HG02852 (cell line): ENCODE measurements around the gene CTH.
"Not testable (repeated sequence)": the region's sequence is repeated elsewhere in the genome, so short reads cannot be mapped to it uniquely, and the experiment has no call there.

Source experiments
- ATAC-seq: cut with Tn5 transposase; IDR thresholded peaks from one replicate; pipeline ENCODE4 v1.9.1; 2021; ENCODE audit warnings: mild to moderate bottlenecking, moderate library complexity; ENCODE audit not compliant: unreplicated experiment

CTH gene

DNA sequence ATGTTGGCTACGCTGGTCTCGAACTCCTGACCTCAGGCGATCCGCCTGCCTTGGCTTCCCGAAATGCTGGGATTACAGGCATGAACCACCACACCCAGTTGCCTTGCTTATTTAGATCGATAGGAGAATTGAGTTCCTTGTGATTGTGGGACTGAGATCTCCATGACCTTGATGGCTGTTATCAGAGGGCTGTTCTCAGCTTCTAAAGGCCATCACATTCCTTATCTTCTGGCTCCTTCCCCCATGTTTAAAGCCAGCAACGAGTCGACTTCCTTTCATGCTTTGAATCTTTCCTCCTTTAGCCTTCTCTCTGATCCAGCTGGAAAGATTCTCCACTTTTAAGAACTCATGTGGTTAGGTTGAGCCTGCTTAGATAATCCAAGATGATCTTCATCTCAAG, 38.0 kb downstream of the CTH start:
- no peak for ATAC-seq

DNA sequence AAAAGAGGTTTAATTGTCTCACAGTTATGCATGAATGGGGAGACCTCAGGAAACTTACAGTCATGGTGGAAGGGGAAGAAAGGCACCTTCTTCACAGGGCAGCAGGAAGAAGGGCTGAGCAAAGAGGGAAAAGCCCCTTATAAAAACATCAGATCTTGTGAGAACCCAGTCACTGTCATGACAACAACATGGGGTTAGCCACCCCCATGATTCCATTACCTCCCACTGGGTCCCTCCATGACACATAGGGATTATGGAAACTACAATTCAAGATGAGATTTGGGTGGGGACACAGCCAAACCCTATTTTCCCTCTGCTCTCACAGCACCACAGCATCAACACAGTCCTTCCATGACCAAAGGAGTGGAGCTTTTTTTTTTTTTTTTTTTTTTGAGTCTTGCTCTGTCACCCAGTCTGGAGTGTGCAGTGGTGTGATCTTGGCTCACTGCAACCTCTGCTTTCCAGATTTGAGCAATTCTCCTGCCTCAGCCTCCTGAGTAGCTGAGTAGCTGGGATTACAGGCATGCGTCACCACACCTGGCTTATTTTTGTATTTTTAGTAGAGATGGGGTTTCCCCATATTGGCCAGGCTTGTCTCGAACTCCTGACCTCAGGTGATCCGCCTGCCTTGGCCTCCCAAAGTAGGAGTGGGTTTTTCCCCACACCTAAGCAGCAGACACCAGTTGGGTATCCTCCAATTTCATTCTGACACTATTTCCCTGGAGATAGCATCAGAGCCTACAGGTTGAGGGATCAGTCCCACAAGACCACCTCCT, 41.3 kb downstream of the CTH start:
- ATAC-seq: peak; percentile 74

- ATAC-seq: no peak
These were observed 44.2 kb downstream of the CTH start for GRCh38 chr1:70455291-70455690.

- ATAC-seq: no peak
These were observed 47.1 kb downstream of the CTH start for GRCh38 chr1:70458131-70458530.

GRCh38 chr1:70459496-70460225, 48.6 kb downstream of the CTH start:
- ATAC-seq: no peak

DNA sequence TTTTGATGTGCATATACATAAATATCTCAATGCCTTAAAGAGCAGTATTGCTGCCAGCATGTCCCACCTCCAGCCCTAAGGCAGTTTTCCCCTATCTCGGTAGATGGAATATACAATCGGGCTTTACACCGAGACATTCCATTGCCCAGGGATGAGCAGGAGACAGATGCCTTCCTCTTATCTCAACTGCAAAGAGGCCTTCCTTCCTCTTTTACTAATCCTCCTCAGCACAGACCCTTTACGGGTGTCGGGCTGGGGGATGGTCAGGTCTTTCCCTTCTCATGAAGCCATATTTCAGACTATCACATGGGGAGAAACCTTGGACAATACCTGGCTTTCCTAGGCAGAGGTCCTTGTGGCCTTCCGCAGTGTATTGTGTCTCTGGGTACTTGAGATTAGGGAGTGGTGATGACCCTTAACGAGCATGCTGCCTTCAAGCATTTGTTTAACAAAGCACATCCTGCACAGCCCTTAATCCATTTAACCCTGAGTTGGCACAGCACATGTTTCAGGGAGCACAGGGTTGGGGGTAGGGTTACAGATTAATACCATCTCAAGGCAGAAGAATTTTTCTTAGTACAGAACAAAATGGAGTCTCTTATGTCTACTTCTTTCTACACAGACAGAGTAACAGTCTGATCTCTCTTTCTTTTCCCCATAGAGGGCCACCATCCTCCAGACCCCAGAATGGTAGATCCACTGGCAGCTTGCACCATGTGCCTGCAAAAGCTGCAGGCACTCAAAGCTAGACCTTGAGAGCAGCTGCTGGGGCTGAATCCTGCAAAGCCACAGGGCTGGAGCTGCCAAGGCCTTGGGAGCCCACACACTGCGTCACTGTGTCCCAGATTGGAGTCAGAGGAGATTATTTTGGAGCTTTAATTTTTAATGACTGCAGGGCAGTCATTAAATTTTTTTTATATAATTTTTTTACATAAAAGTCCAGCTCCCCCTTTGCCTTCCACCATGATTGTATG, 50.0 kb downstream of the CTH start:
- ATAC-seq: not testable (repeated sequence)

DNA sequence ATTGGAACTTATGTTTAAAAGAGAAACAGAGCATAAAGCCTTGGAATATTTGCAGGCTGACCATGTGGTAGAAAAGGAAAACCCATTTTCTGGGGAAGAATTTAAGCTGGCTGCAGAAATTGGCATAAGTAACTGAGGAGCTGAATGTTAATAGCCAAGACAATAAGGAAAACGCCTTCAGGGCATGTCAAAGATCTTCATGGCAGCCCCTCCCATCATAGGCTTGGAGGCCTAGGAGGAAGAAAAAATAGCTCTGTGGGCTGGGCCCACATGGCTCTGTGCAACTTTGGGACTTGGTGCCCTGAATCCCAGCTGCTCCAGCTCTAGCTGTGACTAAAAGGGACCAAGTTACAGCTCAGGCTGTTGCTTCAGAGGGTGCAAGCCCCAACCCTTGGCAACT, 51.5 kb downstream of the CTH start:
- ATAC-seq: no peak

DNA sequence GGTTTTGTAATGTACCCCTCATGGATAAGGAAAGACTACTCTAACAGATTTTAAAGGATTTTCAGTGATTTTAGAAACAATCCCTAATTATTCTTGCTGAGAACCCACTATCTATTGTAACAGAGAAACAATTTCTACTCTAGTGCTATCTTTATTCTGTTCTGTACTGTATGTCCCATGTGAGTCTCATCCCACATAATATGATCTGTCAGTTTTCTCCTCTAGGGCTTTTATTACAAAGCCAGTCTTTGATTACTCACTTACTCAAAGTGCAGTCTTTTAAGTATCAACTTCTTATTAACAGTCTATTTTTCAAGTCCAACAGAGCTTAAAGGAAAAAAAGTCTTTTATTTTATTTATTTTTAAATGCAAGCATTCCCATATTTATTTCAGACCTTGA, 54.8 kb downstream of the CTH start:
- no peak for ATAC-seq

DNA sequence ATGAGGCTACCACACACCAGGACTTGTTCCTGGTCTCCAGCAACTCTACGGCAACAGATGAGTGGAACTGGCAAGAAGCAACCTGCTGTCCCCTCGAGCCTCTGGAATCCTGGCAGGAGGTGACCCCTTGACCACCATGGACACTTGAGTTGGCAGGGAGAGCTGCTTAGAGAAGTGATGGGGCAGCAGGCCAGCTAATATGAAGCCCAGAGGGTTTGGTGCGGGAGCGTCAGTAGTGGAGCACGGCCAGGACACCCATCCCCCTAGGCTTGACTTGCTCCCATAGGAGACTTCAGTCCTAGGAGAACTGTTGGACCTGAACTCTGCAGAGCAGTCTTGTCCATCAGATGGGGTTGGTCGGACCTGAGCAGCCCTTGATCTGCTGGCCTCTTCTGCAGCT, 56.5 kb downstream of the CTH start:
- no peak for ATAC-seq

DNA sequence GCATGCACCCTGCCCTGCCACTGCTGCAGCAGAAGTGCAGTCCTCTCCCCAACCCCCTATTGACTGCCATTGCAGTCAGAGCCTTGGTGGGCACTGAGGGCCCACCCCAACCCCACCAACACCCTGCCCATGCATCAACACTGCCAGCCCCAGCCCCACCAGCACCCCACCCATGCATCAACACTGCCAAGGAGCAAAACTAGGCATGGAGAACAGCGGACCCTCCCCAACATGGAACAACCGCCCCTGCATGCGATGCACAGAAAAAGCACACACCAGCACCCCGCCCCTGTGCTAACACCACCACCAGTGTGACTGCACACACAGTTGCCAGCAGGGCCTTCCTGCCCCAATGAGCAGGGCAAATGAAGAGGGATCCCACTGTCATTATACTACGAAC, 57.1 kb downstream of the CTH start:
- ATAC-seq: no peak

DNA sequence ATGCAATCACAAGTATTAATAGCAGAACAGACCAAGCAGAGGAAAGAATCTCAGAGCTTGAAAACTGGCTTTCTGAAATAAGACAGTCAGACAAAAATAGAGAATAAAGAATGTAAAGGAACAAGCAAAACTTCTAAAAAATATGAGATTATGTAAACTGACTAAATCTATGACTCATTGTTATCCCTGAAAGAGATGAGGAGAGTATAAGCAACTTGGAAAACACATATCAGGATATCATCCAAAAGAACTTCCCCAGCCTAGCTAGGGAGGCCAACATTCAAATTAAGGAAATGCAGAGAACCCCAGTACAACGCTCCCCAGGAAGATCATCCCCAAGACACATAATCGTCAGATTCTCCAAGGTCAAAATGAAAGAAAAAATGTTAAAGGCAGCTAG, 58.1 kb downstream of the CTH start:
- not testable (repeated sequence) for ATAC-seq

- no peak for ATAC-seq
These were observed 64.0 kb downstream of the CTH start for GRCh38 chr1:70475023-70475422.

DNA sequence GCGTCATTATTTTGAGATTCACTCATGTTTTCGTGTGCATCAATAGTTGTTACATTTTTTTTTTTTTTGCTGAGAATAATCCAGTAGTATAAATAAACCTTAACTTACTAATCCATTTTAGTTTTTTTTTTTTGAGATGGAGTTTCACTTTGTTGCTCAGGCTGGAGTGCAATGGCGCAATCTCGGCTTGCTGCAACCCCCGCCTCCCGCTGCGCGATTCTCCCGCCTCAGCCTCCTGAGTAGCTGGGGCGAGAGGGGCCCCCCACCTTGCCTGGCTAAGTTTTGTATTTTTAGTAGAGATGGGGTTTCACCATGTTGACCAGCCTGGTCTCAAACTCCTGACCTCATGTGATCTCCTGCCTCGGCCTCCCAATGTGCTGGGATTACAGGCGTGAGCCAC, 66.0 kb downstream of the CTH start:
- ATAC-seq: no peak

DNA sequence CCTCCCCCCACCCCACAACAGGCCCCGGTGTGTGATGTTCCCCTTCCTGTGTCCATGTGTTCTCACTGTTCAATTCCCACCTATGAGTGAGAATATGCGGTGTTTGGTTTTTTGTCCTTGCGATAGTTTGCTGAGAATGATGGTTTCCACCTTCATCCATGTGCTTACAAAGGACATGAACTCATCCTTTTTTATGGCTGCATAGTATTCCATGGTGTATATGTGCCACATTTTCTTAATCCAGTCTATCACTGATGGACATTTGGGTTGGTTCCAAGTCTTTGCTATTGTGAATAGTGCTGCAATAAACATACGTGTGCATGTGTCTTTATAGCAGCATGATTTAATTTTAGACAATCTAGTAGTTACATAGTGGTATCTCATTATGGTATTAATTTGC, 66.8 kb downstream of the CTH start:
- ATAC-seq: not testable (repeated sequence)

GRCh38 chr1:70483342-70483741, 72.3 kb downstream of the CTH start:
- ATAC-seq: no peak

DNA sequence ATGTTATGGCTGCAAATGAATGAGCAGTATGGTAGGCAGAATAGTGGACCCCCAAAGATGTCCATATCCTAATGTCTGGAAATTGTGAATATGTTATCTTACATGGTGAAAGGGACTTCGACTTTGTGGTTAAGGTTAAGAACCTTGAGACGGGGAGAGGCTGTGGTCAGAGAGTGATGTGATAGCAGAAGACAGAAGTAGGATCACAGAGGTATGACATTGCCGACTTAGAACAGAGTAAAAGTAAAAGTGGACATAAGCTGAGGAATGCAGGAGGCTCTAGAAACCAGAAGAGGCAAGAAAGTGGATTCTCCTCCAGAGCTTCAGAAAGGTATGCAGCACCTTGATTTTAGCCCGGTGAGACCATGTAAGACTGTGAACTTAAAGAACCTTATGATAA, 74.6 kb downstream of the CTH start:
- ATAC-seq: no peak

DNA sequence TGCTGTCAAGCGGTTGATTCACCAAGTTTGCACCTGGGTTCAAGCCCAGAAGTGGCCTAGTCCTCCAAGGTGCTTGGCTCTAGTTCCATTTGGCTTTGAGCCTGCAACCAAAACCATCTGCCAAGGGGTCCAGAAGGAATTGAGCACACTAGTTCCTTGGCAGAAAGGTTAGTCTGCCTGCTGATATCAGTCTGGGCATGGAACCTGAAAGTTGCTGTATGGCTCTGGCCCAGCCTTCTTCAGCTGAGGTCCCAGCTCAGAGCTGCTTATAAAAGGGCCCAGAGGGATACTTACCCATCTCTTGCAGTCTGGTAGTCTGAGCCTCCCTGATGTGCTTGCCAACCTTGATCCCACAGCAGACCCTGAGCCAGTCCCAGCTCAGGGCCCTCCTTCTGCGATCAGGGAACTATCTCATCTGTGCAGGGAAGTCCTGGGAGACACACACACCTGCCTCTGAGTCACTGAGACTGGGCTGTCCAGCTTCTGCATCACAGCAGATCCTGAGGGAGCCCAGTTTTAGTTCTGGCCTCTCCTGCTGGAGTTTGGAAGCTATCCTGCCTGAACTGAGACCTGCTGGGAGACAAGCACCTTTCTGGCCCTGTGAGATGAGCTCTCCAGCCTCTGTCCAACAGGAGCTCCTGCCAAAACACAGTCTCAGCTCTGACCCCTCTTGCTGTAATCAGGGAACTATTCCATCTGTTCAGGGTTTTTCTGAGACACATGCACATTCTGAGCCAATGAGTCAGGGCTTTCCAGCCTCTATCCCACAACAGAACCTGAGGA, 75.8 kb downstream of the CTH start:
- no peak for ATAC-seq

DNA sequence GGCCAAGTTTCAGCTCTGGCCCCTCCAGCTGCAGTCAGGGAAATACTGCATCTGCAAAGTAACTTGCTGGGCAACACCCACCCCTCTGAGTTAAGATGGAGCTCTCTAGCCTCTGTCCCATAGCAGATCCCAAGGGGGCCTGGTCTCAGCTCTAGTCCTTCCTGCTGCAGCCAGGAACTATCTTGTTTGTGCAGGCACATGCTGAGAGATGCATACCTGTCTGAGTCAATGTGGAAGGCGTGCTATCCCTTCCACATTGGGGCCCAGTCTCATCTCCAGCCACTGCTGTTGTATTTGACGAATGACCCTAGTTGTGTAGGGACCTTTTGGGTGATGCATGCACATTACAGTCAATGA, 76.4 kb downstream of the CTH start:
- ATAC-seq: no peak

DNA sequence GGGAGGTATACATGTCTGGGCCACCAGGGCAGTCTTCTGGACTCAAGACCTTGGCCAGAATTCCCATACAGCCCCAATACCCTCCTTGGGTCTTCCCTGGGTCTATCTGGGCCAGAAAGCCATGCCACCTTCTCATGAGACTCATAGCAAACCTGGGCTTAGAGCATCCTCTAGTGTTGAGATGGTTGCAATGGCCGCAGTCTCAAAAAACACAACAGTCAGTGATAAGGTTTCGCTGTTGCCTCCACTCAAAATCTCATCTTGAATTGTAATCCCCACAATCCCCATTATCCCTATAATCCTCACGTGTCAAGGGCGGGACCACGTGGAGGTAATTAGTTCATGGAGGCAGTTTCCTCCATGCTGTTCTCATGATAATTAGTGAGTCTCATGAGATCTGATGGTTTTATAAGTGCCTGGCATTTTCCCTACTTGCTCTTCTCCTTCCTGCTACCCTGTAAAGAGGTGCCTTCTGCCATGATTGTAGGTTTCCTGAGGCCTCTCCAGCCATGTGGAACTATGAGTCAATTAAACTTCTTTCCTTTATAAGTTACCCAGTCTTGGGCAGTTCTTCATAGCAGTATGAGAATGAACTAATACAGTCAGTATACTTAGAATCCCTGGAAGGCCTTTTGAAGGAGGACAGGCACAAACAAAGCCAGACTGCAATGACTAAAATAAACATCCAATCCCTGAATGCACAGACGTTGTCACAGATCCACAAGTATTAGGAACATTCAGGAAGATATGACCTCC, 77.0 kb downstream of the CTH start:
- peak; percentile 62 for ATAC-seq
